Astrocyte of the cerebellum (primary cell): ENCODE data around the gene OR10H4.

ENCODE experiments used
- DNase-seq: peaks from one replicate; pipeline ENCODE4 v3.0.0-alpha.2; 2011; ENCODE audit warnings: low read depth
- H3K4me3 ChIP-seq: 2 replicates; pipeline ENCODE4 v1.5.1; 2011; ENCODE audit warnings: mild to moderate bottlenecking, low read depth, low read length, moderate library complexity
- in situ Hi-C: cut with HindIII; loops from 2 replicates; pipeline ENCODE4 v1.10.0; 2017; ENCODE audit warnings: low sequenced_read_pairs
- TF ChIP-seq, protein P1 (sequence below): IDR thresholded peaks from 2 replicates; pipeline ENCODE4 v1.5.1; 2012; ENCODE audit warnings: low read length, low read depth, moderate library complexity, mild to moderate bottlenecking; ENCODE audit errors: missing control alignments

Gene OR10H4

DNA sequence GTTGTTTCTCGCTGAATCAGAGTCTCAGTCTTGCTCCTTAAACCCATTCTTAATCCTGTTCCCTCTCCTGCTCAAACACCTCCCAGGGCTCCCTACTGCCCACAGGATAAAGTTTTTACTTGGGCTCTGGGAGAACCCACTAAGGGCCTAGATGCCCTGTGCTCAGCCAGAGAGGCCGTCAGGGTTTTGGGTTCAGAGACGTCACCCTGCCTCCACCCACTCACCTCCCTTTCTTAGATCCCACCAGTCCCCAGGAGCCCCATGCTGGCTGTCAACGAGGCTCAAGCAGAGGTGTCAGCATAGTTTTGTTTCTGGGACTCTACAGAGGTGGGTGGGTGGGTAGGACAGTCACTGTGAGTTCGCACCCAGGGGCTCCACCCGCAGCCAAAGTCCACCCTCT, 35.4 kb upstream of the OR10H4 start:
- no peak overlapping the region for H3K4me3 ChIP-seq
- DNase-seq, result no peak
- in situ Hi-C loops, result no loop called here
- TF ChIP-seq, protein P1, sequence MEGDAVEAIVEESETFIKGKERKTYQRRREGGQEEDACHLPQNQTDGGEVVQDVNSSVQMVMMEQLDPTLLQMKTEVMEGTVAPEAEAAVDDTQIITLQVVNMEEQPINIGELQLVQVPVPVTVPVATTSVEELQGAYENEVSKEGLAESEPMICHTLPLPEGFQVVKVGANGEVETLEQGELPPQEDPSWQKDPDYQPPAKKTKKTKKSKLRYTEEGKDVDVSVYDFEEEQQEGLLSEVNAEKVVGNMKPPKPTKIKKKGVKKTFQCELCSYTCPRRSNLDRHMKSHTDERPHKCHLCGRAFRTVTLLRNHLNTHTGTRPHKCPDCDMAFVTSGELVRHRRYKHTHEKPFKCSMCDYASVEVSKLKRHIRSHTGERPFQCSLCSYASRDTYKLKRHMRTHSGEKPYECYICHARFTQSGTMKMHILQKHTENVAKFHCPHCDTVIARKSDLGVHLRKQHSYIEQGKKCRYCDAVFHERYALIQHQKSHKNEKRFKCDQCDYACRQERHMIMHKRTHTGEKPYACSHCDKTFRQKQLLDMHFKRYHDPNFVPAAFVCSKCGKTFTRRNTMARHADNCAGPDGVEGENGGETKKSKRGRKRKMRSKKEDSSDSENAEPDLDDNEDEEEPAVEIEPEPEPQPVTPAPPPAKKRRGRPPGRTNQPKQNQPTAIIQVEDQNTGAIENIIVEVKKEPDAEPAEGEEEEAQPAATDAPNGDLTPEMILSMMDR, result no peak

DNA sequence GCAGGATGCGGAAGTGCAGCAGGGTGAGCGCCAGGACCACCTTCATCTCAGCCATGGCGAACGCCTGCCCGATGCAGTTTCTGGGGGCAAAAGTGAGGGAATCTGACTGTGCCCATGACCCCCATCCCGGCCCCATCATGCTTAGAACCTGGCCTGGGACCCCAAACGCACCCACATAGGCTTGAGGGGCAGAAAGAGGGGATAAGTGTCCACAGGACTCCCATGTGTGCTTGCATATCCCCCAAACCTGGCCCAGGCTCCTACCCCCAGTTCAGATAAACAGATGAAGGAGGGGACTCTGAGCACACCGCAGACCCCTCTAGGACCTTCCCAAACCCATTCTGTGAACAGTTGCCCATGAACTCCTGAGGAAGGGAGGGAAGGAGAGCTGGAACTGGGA, 35.0 kb upstream of the OR10H4 start:
- no peak overlapping the region for H3K4me3 ChIP-seq
- in situ Hi-C loops, result no loop called here
- no peak for DNase-seq
- TF ChIP-seq, protein P1, result no peak

DNA sequence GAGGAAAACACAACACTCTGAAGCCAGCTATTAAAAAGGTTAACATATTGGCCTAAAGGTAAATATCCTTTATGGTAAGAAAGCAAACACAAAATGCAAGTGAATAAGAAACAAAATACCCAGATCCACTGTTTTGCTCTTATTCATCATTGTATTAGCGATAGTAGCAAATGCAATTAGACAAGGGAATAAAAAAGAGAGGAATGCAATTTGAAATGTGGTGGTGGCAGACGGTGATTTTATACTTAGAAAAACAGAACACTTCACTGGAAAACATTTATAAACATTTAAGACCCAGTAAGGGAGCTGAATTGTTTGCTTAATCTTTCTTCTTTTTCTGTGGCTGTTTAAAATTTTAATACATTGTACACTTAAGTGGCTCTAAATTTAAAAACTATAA, 33.7 kb upstream of the OR10H4 start:
- no peak for DNase-seq
- in situ Hi-C loops, result no loop called here
- TF ChIP-seq, protein P1, result no peak
- no peak overlapping the region for H3K4me3 ChIP-seq

DNA sequence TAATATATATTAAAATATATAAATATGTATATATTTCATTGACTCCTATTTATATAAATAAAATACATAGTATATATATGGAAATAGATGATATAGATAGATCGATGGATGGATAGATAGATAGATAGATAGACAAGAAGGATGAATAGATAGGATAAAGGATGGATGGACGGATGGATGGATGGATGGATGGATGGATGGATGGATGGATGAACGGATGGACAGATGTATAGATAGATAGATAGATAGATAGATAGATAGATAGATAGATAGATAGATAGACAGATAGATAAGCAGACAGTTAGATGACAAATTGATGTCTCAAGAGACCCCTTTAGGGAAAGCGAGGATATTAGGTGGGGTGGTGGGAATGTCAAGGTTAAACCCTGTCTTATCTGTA, 29.6 kb upstream of the OR10H4 start:
- DNase-seq, result no peak
- in situ Hi-C loops, result no loop called here
- TF ChIP-seq, protein P1, result no peak
- H3K4me3 ChIP-seq, result no peak overlapping the region

DNA sequence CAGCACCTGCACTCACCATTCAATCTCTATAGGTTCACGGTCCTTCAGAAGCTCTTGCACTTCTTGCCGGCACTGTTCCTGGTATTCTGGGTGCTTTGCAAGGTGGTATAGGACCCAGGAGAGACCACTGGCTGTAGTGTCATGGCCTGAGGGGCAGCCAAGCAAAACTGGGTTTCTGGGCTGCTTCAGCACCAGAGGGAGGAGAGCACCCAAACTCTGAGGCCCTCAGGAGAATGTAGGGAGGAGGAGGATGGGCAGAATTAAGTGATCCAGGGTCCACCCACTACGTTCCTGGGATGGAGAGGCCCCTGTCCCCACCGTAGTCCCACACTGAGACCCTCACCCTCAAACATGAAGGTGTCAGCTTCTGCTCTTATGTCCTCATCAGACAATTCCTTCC, 26.8 kb upstream of the OR10H4 start:
- no peak overlapping the region for H3K4me3 ChIP-seq
- TF ChIP-seq, protein P1, result no peak
- in situ Hi-C loops, result no loop called here
- no peak for DNase-seq

DNA sequence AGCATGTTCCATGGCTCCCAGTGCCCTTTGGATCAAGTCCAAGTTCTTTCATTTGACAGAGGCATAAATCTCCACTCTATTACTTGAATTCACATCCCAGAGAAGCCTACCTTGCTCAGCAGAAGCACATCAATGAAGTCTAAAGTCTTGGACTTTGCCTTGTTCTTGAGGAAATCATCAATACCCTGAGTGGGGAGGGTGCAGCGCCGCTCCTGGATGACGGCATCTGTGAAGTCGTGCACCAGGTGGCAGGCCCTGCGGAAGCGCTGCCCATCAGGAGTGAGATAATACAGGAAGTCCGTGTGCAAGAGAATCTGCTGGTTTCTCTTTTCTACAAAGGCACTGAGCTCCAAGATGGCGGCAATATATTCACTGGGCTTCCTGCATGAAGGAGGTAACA, 25.1 kb upstream of the OR10H4 start:
- in situ Hi-C loops, result no loop called here
- TF ChIP-seq, protein P1, result no peak
- DNase-seq, result no peak
- no peak overlapping the region for H3K4me3 ChIP-seq

DNA sequence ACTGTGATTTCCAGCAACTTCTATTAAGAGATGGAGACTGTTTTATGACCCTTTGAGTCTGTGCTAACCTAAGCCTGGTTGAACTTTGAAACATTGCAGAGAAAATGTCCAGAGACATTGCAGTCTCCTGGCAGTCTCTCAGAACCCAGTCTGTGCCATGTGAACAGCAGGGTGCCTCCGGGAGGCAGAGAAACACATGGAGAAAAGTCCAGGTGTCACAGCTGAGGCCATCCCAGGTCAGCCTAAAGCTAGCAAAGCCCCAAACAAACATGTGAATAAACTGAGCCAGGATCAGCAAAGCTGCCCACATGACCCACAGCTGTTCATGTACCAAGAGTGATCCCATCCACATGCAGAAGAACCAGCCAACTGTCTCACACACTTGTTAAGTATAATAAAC, 22.3 kb upstream of the OR10H4 start:
- H3K4me3 ChIP-seq, result no peak overlapping the region
- TF ChIP-seq, protein P1, result no peak
- in situ Hi-C loops, result no loop called here
- DNase-seq, result no peak
